HepG2 (cell line): Measurements from ENCODE around the gene GJA5. TPM values are rescaled to one million over a fixed set of nuclear protein-coding genes. Genes with fewer than 3 reads are reported as not detected.

ENCODE experiments used
- ATAC-seq: fragments of 200-7000 bp; cut with Tn5 transposase; 3 replicates; pipeline ENCODE4 v1.9.1; 2020; ENCODE audit warnings: mild to moderate bottlenecking, moderate library complexity
- BruUV-seq: library from RNA; stranded (reverse); fragments of 400-500 nt; replicated peaks from 2 replicates; lab custom pipeline; 2021; lab: Mats Ljungman, UMichigan
- CTCF ChIA-PET: fragments of 300-600 bp; formaldehyde crosslinking; extraction: SDS; loops from one replicate; lab custom pipeline; 2021; ENCODE audit warnings: low total read pairs, inconsistent platforms, low intra/inter-chr PET ratio; lab: Yijun Ruan, JAX
- POLR2A ChIA-PET: fragments of 350-600 bp; sonication (Branson Sonifier 250); formaldehyde crosslinking; loops from one replicate; lab custom pipeline; 2020; ENCODE audit warnings: antibody characterized with exemption, inconsistent platforms; lab: Yijun Ruan, JAX
- DNase-seq: peaks from one replicate; pipeline ENCODE4 v3.0.0-alpha.2; 2015; ENCODE audit warnings: low spot score
- FAIRE-seq: peaks from 3 replicates; lab custom pipeline; 2011; peaks lifted over from hg19 to GRCh38; lab: Jason Lieb, UNC
- H2AFZ ChIP-seq: one replicate; pipeline ENCODE4 v1.6.1; 2011; ENCODE audit warnings: low read length, inconsistent platforms
- H3K27ac ChIP-seq: fragments of 300-600 bp; 3 replicates; pipeline ENCODE4 v1.8.0; 2011; ENCODE audit warnings: mixed run types, mild to moderate bottlenecking, mixed read lengths, low read length, inconsistent platforms; ENCODE audit not compliant: insufficient read depth; ENCODE audit errors: extremely low read length
- H3K27me3 ChIP-seq, 2 experiments: fragments of 200-600 bp in 1 of 2; 2 replicates in 1 of 2; 3 replicates in 1 of 2; pipeline versions ENCODE4 v1.6.0 to v1.8.0; 2011; ENCODE audit warnings: low read length in 2 of 2, mild to moderate bottlenecking in 2 of 2, moderate library complexity in 2 of 2, inconsistent platforms in 1 of 2; ENCODE audit not compliant: insufficient read depth in 2 of 2, control insufficient read depth in 1 of 2
- H3K36me3 ChIP-seq, 2 experiments: fragments of 200-600 bp in 1 of 2; replicated peaks in 1 of 2; 2 replicates in 1 of 2; 3 replicates in 1 of 2; pipeline versions ENCODE4 v1.5.1 to v1.8.0; 2011; ENCODE audit warnings: low read length in 2 of 2, inconsistent platforms in 1 of 2; ENCODE audit not compliant: insufficient read depth in 2 of 2, control insufficient read depth in 1 of 2
- H3K4me1 ChIP-seq: 2 replicates; pipeline ENCODE4 v1.5.1; 2012; ENCODE audit warnings: low read length, inconsistent platforms; ENCODE audit not compliant: insufficient read depth
- H3K4me2 ChIP-seq: 2 replicates; pipeline ENCODE4 v1.6.0; 2011; ENCODE audit warnings: low read depth, low read length, inconsistent platforms
- H3K4me3 ChIP-seq, 3 experiments: fragments of 200-600 bp in 1 of 3; sonication (generic), shearing (Covaris generic) in 1 of 3; replicated peaks in 1 of 3; 2 replicates each; pipeline ENCODE4 v1.5.1; 2011 to 2016; ENCODE audit warnings: low read length in 3 of 3, inconsistent platforms in 2 of 3, low read depth in 2 of 3, mild to moderate bottlenecking in 2 of 3, control low read depth in 1 of 3, mixed read lengths in 1 of 3; ENCODE audit not compliant: insufficient read depth in 1 of 3
- H3K79me2 ChIP-seq: one replicate; pipeline ENCODE4 v1.6.1; 2011; ENCODE audit warnings: low read length, inconsistent platforms; ENCODE audit not compliant: insufficient read depth
- H3K9ac ChIP-seq: 2 replicates; pipeline ENCODE4 v1.6.0; 2011; ENCODE audit warnings: mild to moderate bottlenecking, low read depth, low read length, inconsistent platforms; ENCODE audit not compliant: insufficient read depth
- H3K9me3 ChIP-seq: 2 replicates; pipeline ENCODE4 v1.5.1; 2012; ENCODE audit warnings: mild to moderate bottlenecking, low read length
- H4K20me1 ChIP-seq: 2 replicates; pipeline ENCODE4 v1.6.0; 2011; ENCODE audit warnings: inconsistent platforms, mild to moderate bottlenecking, low read length, moderate library complexity; ENCODE audit not compliant: insufficient read depth
- EZH2 ChIP-seq: conservative IDR thresholded peaks from 2 replicates; pipeline ENCODE4 v1.6.1; 2012; ENCODE audit warnings: mild to moderate bottlenecking, low read depth, low read length, moderate library complexity
- MTF2 ChIP-seq: sonication (generic); formaldehyde crosslinking; IDR thresholded peaks from 2 replicates; pipeline ENCODE4 v1.5.0; 2020; ENCODE audit warnings: missing genetic modification reagents, borderline replicate concordance
- SNAI1 ChIP-seq: sonication (generic); formaldehyde crosslinking; IDR thresholded peaks from 2 replicates; pipeline ENCODE4 v1.5.0; 2020; ENCODE audit warnings: mild to moderate bottlenecking, missing genetic modification reagents, borderline replicate concordance
- ZBTB40 ChIP-seq, 2 experiments: fragments of 450-650 bp in 1 of 2; sonication (generic) in 1 of 2; formaldehyde crosslinking in 1 of 2; IDR thresholded peaks; 2 replicates each; pipeline versions ENCODE4 v1.6.1 to v1.8.0; 2016 to 2022; ENCODE audit warnings: antibody characterized with exemption in 1 of 2, mild to moderate bottlenecking in 1 of 2, missing genetic modification reagents in 1 of 2
- ZNF34 ChIP-seq: sonication (generic); formaldehyde crosslinking; IDR thresholded peaks from 2 replicates; pipeline ENCODE4 v1.4.0; 2020; ENCODE audit warnings: mild to moderate bottlenecking, missing genetic modification reagents, borderline replicate concordance
- WGBS: methylation state at CpG from one replicate; pipeline ENCODE4 v1.1.6; 2017; ENCODE audit warnings: low lambda C conversion rate; 5-methylcytosine and 5-hydroxymethylcytosine counted together
- in situ Hi-C: cut with HindIII; loops from 2 replicates; pipeline ENCODE4 v1.10.0; 2017; ENCODE audit warnings: low pct_unique_long_range_greater_than_20kb; ENCODE audit not compliant: extremely low pct_ligation_motif_present
- intact Hi-C: fragments of 100-400 bp; cut with micrococcal nuclease; formaldehyde crosslinking; loops from one replicate; pipeline ENCODE4 v1.10.0; 2022; ENCODE audit not compliant: unreplicated experiment
- polyA plus RNA-seq, 8 experiments: library from polyadenylated mRNA; depleted of rRNA in 3 of 8; stranded (reverse) in 7 of 8; unstranded in 1 of 8; fragments of >200 nt; fragmentation: Illumina TruSeq in 4 of 8; extraction: Trizol in 4 of 8; gene quantifications; 2 replicates each; pipeline versions ENCODE4 v1.2.1 to v1.2.3, GENCODE V29; 2011 to 2016; ENCODE audit warnings: low read depth in 4 of 8, missing spikeins in 1 of 8, mixed read lengths in 1 of 8; ENCODE audit not compliant: insufficient read depth in 1 of 8
- total RNA-seq, 5 experiments: library from RNA; depleted of rRNA; stranded (reverse); fragments of >200 nt; fragmentation: Illumina TruSeq; extraction: Trizol; gene quantifications; 2 replicates each; pipeline ENCODE4 v1.2.3, GENCODE V29; 2016; ENCODE audit warnings: low read depth in 1 of 5

GJA5 gene
- total and polyA plus RNA-seq, 2 of the 13 experiments (the other 11 are each of a cell fraction or from before 2014, with no cell fraction given): not detected

- Histone ChIP-seq H4K20me1 (no peaks in the 10 kb centered on the region), H3K36me3 (no peaks in the 10 kb centered on the region), H3K4me1 (no peaks in the 10 kb centered on the region), H3K27ac (no peak overlapping the region), H3K9ac (no peak overlapping the region), H3K79me2 (no peaks in the 10 kb centered on the region), H3K4me3 (no peak overlapping the region), H3K27me3 (peaks cover 0 to 3% of the 10 kb centered on the region in 2 experiments; a peak in 2 of 5 replicates), H3K4me2 (no peak overlapping the region), H2AFZ (no peak overlapping the region), H3K9me3 (no peaks in the 10 kb centered on the region)
- DNase-seq: no peak
- POLR2A ChIA-PET: no interaction called here
- no peak for FAIRE-seq
- intact Hi-C loops (no loop called here), in situ Hi-C loops (no loop called here)
- no peak for ATAC-seq
- no TSS peak for BruUV-seq
- 12% methylated on average over 4 of the region's 5 CpGs for WGBS
- TF ChIP-seq EZH2 (no peak), SNAI1 (CRISPR knock-in tag) (no peak)
- CTCF ChIA-PET: no interaction called here
Observed at GRCh38 chr1:147777694-147778093, 17.3 kb upstream of the GJA5 start.

GRCh38 chr1:147773215-147773715 lies 12.9 kb upstream of the GJA5 start:
- H3K9me3 ChIP-seq: no peaks in the 10 kb centered on the region
- no peak for ATAC-seq
- ChIA-PET POLR2A (no interaction called here), CTCF (no interaction called here)
- no peak overlapping the region for H2AFZ ChIP-seq
- H3K4me1 ChIP-seq: no peaks in the 10 kb centered on the region
- no peak overlapping the region for H3K27ac ChIP-seq
- peaks cover 3 to 25% of the 10 kb centered on the region in 2 experiments; a peak in 4 of 5 replicates for H3K27me3 ChIP-seq
- no peak overlapping the region for H3K4me2 ChIP-seq
- no peak for FAIRE-seq
- 36% methylated on average over 9 of the region's 9 CpGs for WGBS
- no peak overlapping the region for H3K4me3 ChIP-seq
- H3K9ac ChIP-seq: no peak overlapping the region
- H4K20me1 ChIP-seq: no peaks in the 10 kb centered on the region
- in situ Hi-C loops: no loop called here
- no peaks in the 10 kb centered on the region for H3K79me2 ChIP-seq
- H3K36me3 ChIP-seq: no peaks in the 10 kb centered on the region
- intact Hi-C loops: no loop called here
- DNase-seq: no peak
- no TSS peak for BruUV-seq
- TF ChIP-seq ZNF34 (no peak), MTF2 (no peak), ZBTB40 (IDR thresholded peaks at IDR 0.05) (no peak), ZBTB40 (CRISPR knock-in tag; IDR thresholded peaks at IDR 0.05) (no peak)
- TF ChIP-seq, all 625 proteins: peak for 0
